Activated T-cell treated with anti-CD3 and anti-CD28 coated beads for 4 hours (primary cell): Measurements from ENCODE around the gene RRAD.

Experiments
- DNase-seq: peaks from one replicate; pipeline ENCODE4 v3.0.0-alpha.2; 2020

The RRAD gene

DNA sequence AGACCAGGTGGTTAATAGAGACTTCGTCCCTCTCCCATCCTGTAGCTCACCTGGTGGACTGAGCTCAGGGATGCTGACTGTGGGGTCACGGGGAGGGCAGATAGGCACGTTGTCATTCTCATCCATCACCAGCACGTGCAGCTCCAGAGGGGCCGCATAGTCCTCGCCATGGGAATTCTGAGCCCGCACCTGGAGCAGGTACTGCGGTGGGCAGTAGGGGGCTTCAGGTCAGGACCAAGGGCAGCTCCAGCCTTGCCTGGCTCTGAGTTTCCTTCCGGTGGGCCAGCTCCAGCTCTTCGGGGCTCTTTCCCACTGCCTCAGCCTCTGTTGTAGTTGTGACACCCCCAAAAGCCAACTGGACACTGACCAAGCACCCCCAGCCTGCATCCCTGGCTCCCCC, 12.3 kb downstream of the RRAD start:
- DNase-seq = no peak

DNA sequence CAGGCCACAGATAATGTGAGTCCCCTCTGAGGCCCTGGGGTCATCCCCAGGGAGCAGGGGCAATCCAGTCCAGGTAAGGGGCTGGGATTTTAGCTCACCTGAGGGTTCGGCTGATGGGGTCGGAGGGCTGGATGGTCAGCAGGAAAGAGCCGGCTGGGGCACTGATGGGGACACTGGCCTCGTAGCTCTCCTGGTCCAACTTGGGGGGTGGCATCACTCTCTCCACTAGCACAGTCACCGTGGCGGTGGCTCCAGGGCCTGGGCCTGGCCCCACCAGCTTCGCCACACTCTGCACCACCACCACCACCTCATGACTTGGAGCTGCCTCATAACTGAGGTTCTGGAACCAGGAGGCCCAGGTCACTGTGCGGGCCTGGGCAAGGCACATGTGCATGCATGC, 13.5 kb downstream of the RRAD start:
- no peak for DNase-seq

DNA sequence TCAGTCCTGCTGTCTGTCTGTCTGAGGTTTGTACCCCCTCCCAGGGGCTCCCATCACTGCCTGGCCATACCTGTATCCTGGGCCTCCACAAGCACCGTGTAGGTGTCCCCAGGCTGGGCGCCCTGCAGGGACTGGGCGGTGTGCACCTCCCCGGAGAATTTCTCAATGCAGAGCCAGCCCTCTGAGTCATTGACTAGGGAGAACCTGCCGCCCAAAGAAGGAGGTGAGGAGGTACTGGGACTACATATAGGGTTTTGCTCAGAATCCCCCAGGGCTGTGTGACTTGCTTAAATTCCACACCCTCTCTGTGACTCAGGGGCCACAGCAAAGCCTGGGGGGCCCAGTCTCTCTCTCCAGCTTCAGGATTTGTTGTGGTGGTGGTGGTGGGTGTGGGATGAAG, 14.2 kb downstream of the RRAD start:
- no peak for DNase-seq

DNA sequence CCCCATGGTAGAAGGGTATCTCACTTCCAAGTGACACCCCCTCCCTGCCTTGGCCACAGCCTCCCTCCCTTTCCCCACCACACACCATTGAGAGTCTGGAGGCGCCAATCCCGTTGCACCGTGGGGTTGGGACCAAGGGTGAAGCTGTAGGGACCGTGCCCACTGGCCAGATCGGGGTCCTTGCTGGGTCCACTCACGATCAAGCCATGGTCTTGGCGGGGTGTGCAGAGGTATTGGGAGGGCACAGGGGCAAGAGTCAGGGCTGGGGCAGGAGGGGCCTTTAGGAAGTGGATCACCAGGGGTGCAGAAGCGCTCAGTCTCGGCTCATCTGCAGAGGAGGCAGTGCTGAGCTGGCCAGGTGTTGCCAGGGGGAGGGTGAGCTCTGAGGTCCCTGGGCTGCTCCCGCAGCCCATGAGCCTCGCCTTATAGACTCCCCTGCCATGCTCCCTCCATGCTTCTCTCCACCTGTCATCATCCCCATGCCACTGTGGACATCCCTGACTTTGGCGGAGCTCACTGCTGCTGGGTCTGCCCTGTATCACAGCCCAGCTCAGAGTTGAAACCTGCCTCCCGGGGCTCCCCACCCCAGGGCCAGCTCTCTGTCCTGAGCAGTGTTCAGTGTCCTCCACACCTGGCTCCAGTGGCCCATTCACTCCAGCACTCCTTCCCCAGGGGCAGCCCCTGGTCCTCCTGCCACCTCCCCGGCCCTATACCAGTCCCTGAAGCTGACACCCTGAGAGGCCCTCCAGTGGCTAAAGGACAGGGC, 15.0 kb downstream of the RRAD start:
- no peak for DNase-seq

DNA sequence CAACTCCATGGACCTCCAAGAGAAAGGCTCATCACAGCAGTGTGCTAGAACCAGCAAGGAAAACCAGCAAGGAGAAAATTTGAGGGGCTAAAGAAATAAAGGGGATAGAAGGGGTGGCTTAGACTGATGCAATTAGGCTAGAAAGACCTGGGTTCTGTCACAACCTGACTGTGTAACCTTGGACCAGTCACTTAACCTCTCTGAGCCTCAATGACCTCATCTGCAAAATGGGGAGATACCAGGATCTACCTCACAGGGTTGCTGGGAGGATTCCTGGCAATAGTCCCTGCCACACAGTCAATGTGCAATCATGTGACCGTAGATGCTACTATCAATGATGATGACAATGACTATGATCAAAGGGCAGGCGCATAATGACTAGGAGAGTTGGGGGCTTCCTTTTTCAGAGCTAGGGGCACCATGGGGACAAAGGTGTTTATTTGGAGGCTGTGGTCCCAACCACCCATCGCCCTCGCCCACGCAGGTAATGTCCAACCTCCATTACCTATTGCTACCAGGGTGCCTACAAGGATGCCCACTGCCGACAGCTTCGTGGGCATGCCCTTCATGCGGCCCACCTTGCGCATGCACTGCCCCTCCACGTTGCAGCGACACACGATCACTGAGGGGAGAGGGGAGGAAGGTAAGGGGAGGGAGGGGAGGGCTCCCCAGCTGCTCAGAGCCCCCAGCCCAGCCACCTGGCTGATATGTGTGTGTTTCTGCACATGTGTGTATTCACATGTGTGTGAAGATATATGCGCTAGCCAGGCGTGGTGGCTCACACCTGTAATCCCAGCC, 16.4 kb downstream of the RRAD start:
- DNase-seq = no peak

DNA sequence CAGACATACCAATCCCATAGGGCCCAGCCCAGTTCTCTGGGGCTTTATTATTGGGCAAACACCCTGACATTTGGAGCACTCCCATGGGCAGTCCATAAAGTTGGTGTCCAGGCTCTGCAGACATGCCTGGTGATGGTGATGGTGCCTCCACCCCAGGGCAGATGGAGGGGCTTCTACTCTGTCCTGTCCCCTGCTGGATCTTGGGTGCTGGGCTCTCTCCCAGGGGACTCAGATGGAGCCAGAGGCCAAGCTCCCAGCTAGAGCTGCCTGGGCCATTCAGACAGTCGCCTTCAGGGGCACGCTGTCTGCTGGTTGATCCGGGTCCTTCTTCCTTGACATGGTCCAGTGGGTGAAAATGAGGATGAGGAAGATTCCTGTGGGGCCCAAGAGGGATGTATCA, 17.2 kb downstream of the RRAD start:
- no peak for DNase-seq

DNA sequence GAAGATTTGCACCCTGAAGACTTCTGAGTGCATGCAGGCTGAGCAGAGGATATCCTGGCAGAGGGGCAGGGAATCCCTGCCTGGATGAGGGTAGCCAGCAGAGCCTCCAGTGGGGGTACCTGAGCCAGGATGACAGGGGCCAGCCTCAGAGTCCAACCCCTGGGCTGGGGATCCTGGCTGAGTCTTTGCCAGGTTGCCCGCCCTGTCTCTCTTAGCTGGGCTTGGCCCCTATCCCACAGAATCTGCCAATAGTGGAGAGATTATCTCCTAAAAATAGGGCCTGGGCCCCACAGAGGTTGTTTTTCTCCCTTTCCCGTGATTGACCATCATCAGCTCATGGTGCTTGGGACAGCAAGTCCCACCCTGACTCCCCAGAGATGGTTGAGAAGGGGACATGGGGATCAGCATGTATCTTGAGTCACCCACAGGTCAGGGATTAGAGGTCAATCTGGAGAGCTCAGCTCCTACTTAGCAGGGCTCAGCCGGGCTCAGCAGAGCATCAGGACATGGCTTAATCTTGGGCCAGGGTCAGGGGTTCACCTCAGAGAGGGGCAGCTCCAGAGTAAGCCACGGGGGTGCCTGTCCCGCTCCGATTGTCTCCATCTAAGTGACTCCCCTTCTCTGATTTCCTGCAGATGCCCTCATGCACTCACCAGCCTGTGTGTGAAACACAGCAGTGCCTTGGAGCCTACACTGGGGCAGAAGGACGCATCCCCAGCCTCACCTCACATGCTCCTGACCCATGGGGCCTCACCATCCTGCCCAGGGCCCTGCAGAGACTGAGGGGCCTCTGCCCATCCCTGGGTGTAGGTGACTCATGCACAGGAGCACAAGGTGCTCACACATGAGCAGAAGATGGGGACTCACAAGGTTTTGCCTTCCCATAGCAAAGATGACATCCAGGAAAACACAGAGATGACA, 18.2 kb downstream of the RRAD start:
- DNase-seq = no peak

DNA sequence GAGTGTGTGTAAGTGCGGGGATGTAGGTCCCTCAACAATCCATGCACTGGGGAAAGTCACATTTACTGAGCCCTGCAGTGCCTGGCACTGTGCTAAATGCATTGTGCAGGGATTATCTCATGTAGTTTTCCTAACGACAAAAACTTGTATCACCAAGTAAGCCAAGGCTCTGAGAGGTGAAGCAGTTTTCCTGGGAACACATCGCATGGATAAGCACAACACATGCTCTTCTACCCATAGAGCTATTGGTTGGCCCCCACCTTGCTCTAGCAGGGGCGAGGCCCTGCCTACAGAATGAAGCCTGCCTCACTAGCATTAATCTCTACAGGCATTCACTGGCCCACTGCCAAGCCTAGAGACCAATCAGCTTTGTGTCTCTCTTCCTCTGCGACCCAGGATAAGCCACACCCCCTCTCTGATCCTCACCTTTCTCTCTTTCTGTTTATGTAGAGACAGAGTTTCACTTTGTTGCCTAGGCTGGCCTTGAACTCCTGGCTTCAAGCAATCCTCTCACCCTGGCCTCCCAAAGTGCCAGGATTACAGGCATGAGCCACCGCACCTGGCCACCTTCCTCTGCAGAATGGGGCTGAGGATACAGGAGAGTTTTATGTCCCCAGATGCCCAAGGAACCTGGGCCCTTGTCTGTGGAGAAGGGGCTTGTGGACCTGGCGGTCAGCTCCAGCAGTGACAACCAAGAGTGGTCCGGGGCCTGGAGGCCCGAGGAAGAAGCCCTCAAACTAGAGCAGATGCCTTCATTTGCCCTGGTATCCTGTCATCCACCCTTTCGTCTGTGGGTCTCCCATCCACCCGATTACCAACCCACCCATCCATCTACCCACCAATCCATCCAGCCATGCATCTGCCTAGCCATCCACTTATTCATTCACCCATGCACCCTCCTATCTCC, 19.4 kb downstream of the RRAD start:
- no peak for DNase-seq

GRCh38 chr16:66904846-66905632, 20.3 kb downstream of the RRAD start:
- no peak for DNase-seq

GRCh38 chr16:66904428-66904845, 20.9 kb downstream of the RRAD start:
- no peak for DNase-seq

DNA sequence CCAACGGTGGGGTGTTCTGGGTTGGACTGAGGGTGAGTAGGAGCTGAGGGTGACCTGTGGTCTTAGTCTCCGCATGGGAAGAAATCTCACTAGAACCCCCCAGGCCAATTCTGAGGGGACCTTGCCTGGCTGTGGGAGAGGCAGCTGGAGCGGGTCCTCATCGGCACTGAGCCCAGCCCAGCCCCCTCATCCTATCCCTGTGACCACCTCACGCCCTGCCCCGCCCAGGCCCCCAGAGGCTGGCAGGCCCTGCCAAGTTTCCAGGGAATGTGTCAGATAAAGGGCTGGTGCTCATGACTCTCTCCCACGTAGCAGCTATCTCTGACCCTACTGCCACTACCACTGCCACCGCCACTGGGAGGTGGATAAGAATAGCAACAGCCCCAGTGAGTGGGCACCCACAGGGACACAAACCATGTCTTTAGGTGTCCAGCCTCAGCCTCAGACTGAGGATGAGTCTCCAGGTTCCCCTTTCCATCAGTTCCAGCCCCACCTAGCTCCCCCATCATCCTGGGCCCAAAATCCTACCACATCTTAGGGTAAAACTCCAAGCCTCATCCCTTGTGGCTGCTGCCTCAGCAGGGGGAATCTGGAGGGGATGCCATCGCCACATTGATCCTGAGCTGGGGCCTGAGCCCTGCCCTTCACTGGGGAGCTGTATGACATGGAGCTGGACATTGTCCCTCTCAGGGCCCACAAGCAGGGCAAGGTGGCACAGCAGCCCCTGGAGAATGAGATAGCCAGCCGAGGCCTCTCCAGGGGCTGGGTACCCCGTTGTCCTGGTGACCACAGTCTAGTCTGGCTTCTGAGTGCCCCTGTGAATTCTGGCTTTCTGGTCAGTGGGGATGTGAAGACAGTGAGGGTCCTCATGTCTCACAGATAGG, 21.5 kb downstream of the RRAD start:
- DNase-seq = no peak

DNA sequence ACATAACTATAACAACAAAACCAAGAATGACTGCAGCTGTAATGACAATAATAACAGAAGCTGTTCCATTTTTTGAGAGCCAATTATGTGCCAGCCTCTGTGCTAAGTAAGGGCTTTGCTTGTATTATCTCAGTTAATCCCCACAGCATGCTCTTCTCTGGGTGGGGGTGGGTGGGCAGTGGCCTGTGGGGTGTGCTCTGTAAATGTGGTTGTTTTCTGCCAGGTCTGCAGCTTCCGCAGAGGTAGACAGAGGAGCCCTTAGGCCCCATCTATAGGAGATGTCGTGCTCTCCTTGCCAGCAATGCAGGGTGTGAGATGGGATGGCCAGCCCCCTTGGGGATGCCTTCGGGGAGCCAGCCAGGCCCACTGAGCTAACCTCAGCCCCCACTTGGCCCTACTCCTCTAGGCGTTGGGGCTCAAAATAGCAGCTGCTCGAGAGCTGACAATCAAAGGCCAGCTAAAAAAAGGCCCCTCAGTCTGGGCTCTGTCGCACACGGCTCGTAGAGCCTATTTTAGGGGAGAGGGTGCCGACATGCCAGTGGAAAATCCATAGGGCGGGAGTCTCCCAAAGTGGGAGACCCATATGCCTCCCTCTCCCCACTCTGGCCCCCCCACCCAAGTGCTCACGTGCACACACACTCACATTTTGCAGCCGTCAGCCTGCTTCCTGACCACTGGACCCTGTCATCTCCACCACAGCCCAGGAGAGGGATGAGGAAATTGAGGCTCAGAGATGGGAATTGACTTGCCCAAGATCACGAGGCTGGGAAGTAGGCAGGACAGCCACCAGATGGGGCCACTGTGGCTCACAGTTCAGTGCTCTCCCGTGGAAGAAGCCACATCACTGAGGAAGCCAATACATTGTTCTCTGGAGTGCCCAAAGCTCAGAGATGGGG, 22.4 kb downstream of the RRAD start:
- no peak for DNase-seq

DNA sequence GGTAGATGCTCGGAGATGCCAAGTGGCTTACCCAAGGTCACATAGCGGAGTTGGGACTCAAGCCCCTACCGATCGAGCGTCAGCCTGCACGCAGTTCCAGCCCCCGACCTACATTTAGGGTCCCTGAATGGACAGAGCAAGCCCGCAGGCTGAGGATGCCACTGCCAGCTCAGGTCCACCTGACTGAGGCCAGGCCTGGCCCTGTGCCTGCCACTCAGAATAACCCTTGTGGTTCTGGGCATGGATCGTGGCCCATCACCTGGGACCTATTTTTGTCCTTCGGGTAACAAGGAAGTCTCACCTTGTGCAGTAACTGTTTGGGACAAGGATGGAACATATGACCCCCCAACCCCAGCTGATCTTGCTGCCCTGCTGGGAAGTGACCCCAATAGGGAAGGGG, 23.7 kb downstream of the RRAD start:
- no peak for DNase-seq

DNA sequence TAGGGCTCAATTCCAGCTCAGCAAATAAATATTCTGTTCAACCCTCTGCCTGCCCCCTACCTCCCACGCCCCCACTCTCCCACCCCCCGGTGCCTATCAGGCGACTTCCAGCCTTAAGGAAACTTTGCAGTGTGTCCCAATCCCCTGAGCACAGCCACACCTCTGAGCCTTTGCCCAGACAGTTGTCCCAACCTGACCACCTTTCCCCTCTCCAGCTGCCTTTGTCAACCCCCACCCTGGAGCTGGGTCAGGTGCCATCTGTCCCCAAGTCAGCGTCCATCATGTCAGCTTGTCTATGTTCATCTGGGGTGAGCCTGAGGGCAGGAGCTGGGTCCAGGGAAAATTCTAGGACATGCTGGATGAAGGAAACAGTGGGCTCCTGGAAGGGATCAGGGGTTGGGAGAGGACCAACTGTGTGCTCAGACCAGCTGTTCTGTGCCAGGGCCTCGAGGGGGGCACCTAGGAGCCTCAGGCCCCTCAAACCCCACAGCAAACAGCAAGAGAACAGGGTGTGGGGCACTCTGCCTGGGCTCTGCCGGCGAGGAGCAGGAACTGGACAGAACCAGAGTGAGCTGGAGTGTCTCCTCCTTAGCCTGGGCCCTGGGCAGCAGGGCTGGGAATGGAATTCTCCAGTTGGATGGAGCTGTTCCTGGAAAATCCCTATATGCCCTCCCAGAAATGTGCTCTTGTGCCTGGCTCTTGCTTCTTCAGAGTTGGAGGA, 24.5 kb downstream of the RRAD start:
- no peak for DNase-seq

DNA sequence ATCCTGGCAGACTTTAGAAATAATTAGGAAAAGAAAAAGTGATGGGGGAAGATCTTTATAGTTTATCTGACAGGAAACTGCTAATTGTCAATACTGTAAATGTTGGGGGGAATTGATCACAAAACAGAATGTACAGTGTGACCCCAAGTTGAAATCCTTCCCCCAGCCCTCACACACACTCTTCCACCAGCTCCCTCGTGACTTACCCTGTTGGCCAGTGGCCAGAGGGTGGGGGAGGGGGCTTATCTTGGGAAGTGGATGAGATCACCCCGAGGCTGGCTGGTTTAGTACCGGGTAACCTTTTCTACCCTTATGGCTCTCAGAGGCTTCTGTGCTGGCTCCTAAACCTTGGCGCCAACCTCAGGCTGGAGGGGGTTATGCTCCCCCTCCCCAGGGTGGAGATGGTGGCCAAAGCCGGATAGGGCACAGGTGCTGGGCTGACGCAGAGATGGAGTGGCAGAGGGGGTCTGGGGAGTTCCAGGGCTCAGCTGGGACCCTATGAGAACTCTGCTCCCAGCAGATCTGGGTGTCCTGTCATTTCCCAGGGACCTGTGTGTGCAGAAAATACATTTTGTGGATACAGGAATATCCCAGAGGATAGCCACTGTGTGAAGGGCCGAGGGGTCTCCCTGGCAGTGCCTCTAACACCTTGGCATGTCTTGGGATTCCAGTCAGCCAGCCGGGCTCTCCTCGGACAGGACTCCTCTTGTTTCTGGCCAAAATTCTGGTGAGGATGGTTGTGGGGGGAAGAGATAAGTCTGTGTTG, 25.2 kb downstream of the RRAD start:
- no peak for DNase-seq

GRCh38 chr16:66899310-66899944, 25.9 kb downstream of the RRAD start:
- no peak for DNase-seq

DNA sequence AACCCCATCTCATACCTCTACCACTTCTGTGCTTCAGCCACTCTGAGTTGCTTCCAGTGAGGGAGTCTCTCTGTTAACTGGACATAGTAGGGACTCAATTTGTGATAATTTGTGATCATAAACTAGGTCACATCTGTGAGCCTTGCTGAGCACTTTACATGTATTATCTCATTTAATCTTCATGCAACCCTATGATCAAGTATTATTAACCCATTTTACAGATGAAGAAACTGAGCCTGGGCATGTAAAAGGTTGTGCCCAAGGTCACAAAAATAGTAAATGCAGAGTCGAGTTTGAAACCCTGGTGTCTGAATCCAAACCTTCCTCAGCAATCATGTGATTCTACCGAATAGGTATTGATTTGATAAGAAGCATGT, 26.4 kb downstream of the RRAD start:
- DNase-seq = no peak
